ENCODE measurements around the gene TRIM25. TPM values are rescaled to one million over a fixed set of nuclear protein-coding genes. Genes with fewer than 3 reads are reported as not detected.

TRIM25 gene
- total RNA-seq, 3 donors from 2014 or later (not counting 1 experiment from before 2014, with no cell fraction given), result 50.4 to 100 (median 74.5) TPM

GRCh38 chr17:56886288-56886731, 27.5 kb downstream of the TRIM25 start:
- Mint-ChIP-seq H3K4me1 (peaks cover 0 to 10% of the 10 kb centered on the region in 2 donors), H3K36me3 (peaks cover 8% of the 10 kb centered on the region), H3K4me3 (no peak overlapping the region), H3K27me3 (ENCODE audit: low read depth in 2 of 2) (no peaks in the 10 kb centered on the region), H3K27ac (no peak overlapping the region), H3K9me3 (no peaks in the 10 kb centered on the region)
- Histone ChIP-seq H3K9me3 (ENCODE audit: control insufficient read depth, insufficient read depth, low read length) (peaks cover 14% of the 10 kb centered on the region), H3K36me3 (ENCODE audit: control insufficient read depth, insufficient read depth, low read length) (peaks cover 25% of the 10 kb centered on the region), H3K27ac (ENCODE audit: low read length) (no peak overlapping the region), H3K4me3 (ENCODE audit: low read length) (no peak overlapping the region), H3K27me3 (ENCODE audit: control insufficient read depth, insufficient read depth, low read length) (no peaks in the 10 kb centered on the region), H3K4me1 (ENCODE audit: control insufficient read depth, insufficient read depth, low read length) (no peaks in the 10 kb centered on the region)
- ATAC-seq, result no peak
- no peak for DNase-seq
- intact Hi-C loops (cut with micrococcal nuclease), result no loop called here
- no peak for TF ChIP-seq CTCF (IDR thresholded peaks at IDR 0.05)
- WGBS (ENCODE audit: insufficient coverage), result 94% methylated on average over 2 of the region's 2 CpGs

GRCh38 chr17:56885312-56885657, 28.6 kb downstream of the TRIM25 start:
- Histone ChIP-seq H3K36me3 (ENCODE audit: control insufficient read depth, insufficient read depth, low read length) (peaks cover 16% of the 10 kb centered on the region), H3K27me3 (ENCODE audit: control insufficient read depth, insufficient read depth, low read length) (no peaks in the 10 kb centered on the region), H3K27ac (ENCODE audit: low read length) (no peak overlapping the region), H3K4me1 (ENCODE audit: control insufficient read depth, insufficient read depth, low read length) (peaks cover 3% of the 10 kb centered on the region), H3K9me3 (ENCODE audit: control insufficient read depth, insufficient read depth, low read length) (peaks cover 14% of the 10 kb centered on the region), H3K4me3 (ENCODE audit: low read length) (no peak overlapping the region)
- Mint-ChIP-seq H3K27ac (no peak overlapping the region), H3K9me3 (no peaks in the 10 kb centered on the region), H3K4me3 (no peak overlapping the region), H3K4me1 (peaks cover 0 to 10% of the 10 kb centered on the region in 2 donors), H3K36me3 (peaks cover 8% of the 10 kb centered on the region), H3K27me3 (ENCODE audit: low read depth in 2 of 2) (no peaks in the 10 kb centered on the region)
- no peak for ATAC-seq
- intact Hi-C loops (cut with micrococcal nuclease), result no loop called here
- WGBS (ENCODE audit: insufficient coverage), result 100% methylated on average over 2 of the region's 2 CpGs
- TF ChIP-seq CTCF (IDR thresholded peaks at IDR 0.05), result no peak
- DNase-seq, result no peak

- Histone ChIP-seq H3K27ac (ENCODE audit: low read length) (no peak overlapping the region), H3K9me3 (ENCODE audit: control insufficient read depth, insufficient read depth, low read length) (peaks cover 14% of the 10 kb centered on the region), H3K36me3 (ENCODE audit: control insufficient read depth, insufficient read depth, low read length) (peaks cover 11% of the 10 kb centered on the region), H3K27me3 (ENCODE audit: control insufficient read depth, insufficient read depth, low read length) (no peaks in the 10 kb centered on the region), H3K4me3 (ENCODE audit: low read length) (no peak overlapping the region), H3K4me1 (ENCODE audit: control insufficient read depth, insufficient read depth, low read length) (peaks cover 3% of the 10 kb centered on the region)
- Mint-ChIP-seq H3K27me3 (ENCODE audit: low read depth in 2 of 2) (no peaks in the 10 kb centered on the region), H3K27ac (no peak overlapping the region), H3K9me3 (no peaks in the 10 kb centered on the region), H3K36me3 (peaks cover 8% of the 10 kb centered on the region), H3K4me1 (peaks cover 0 to 10% of the 10 kb centered on the region in 2 donors), H3K4me3 (no peak overlapping the region)
- ATAC-seq (no peak), DNase-seq (no peak)
- TF ChIP-seq CTCF (IDR thresholded peaks at IDR 0.05), result no peak
- WGBS (ENCODE audit: insufficient coverage), result 95% methylated on average over 4 of the region's 6 CpGs
- intact Hi-C loops (cut with micrococcal nuclease), result no loop called here
Measured at GRCh38 chr17:56884483-56885311, 29.2 kb downstream of the TRIM25 start.
